ENCODE data around the gene PRPSAP1. TPM values are rescaled to one million over a fixed set of nuclear protein-coding genes. Genes with fewer than 3 reads are reported as not detected.

Gene PRPSAP1
- total RNA-seq, 2 experiments from 2014 or later, result 53.3 to 111 TPM

GRCh38 chr17:76317535-76317934 lies 36.2 kb downstream of the PRPSAP1 start:
- no peaks in the 10 kb centered on the region for H3K9me3 ChIP-seq (ENCODE audit: low read length)
- BruUV-seq (replicated peaks), result no TSS peak
- CTCF ChIA-PET (ENCODE audit: unreplicated experiment), result no interaction called here
- no peak overlapping the region for H3K4me3 ChIP-seq (ENCODE audit: low read depth, low read length, poor library complexity, severe bottlenecking)
- no peaks in the 10 kb centered on the region for H3K79me2 ChIP-seq (ENCODE audit: insufficient read depth, low read depth, low read length)
- DNase-seq (ENCODE audit: low spot score), result no peak
- POLR2A ChIA-PET, result interaction anchor here (0.6 kb wide), 1 partner anchor 28 kb away, joined by 3 read pairs; no protein-coding TSS in a partner anchor
- TF ChIP-seq EZH2phosphoT487 (IDR thresholded peaks at IDR 0.05; ENCODE audit: borderline replicate concordance, low read depth, low read length), result no peak
- TF ChIP-seq CTCF (conservative IDR thresholded peaks at IDR 0.05; ENCODE audit: low read length), result no peak
- H3K27ac ChIP-seq (ENCODE audit: low read depth, low read length, poor library complexity, severe bottlenecking), result no peak overlapping the region
- H2AFZ ChIP-seq (ENCODE audit: low read length), result no peak overlapping the region
- intact Hi-C loops (cut with micrococcal nuclease; ENCODE audit: unreplicated experiment), result no loop called here
- H3K36me3 ChIP-seq (ENCODE audit: insufficient read depth, low read length), result peaks cover 75% of the 10 kb centered on the region
- no peaks in the 10 kb centered on the region for H4K20me1 ChIP-seq (ENCODE audit: insufficient read depth, low read length)
- no peaks in the 10 kb centered on the region for H3K4me1 ChIP-seq (ENCODE audit: insufficient read depth, low read length, poor library complexity, severe bottlenecking)
- no peak overlapping the region for H3K4me2 ChIP-seq (ENCODE audit: low read length)
- H3K9me2 ChIP-seq (ENCODE audit: insufficient read depth, low read length), result no peaks in the 10 kb centered on the region

- ChIA-PET POLR2A (interaction anchor here (0.5 kb wide), 1 partner anchor 11 kb away, joined by 3 read pairs; no protein-coding TSS in a partner anchor), CTCF (ENCODE audit: unreplicated experiment) (no interaction called here)
- H2AFZ ChIP-seq (ENCODE audit: low read length), result no peak overlapping the region
- DNase-seq (ENCODE audit: low spot score), result no peak
- H3K4me2 ChIP-seq (ENCODE audit: low read length), result no peak overlapping the region
- no peaks in the 10 kb centered on the region for H4K20me1 ChIP-seq (ENCODE audit: insufficient read depth, low read length)
- no peaks in the 10 kb centered on the region for H3K9me2 ChIP-seq (ENCODE audit: insufficient read depth, low read length)
- H3K4me1 ChIP-seq (ENCODE audit: insufficient read depth, low read length, poor library complexity, severe bottlenecking), result peaks cover 5% of the 10 kb centered on the region
- H3K36me3 ChIP-seq (ENCODE audit: insufficient read depth, low read length), result peaks cover 79% of the 10 kb centered on the region
- no TSS peak for BruUV-seq (replicated peaks)
- no peaks in the 10 kb centered on the region for H3K9me3 ChIP-seq (ENCODE audit: low read length)
- intact Hi-C loops (cut with micrococcal nuclease; ENCODE audit: unreplicated experiment), result no loop called here
- H3K4me3 ChIP-seq (ENCODE audit: low read depth, low read length, poor library complexity, severe bottlenecking), result no peak overlapping the region
- no peak for TF ChIP-seq CTCF (conservative IDR thresholded peaks at IDR 0.05; ENCODE audit: low read length)
- no peak for TF ChIP-seq EZH2phosphoT487 (IDR thresholded peaks at IDR 0.05; ENCODE audit: borderline replicate concordance, low read depth, low read length)
- no peaks in the 10 kb centered on the region for H3K79me2 ChIP-seq (ENCODE audit: insufficient read depth, low read depth, low read length)
- no peak overlapping the region for H3K27ac ChIP-seq (ENCODE audit: low read depth, low read length, poor library complexity, severe bottlenecking)
These were observed 39.1 kb downstream of the PRPSAP1 start for GRCh38 chr17:76314392-76315227.

GRCh38 chr17:76312735-76313134 lies 41.0 kb downstream of the PRPSAP1 start:
- H3K27ac ChIP-seq (ENCODE audit: low read depth, low read length, poor library complexity, severe bottlenecking), result no peak overlapping the region
- no peaks in the 10 kb centered on the region for H4K20me1 ChIP-seq (ENCODE audit: insufficient read depth, low read length)
- H3K9me3 ChIP-seq (ENCODE audit: low read length), result no peaks in the 10 kb centered on the region
- ChIA-PET CTCF (ENCODE audit: unreplicated experiment) (no interaction called here), POLR2A (interaction anchor here (0.8 kb wide), 1 partner anchor 33 kb away, joined by 3 read pairs; no protein-coding TSS in a partner anchor)
- intact Hi-C loops (cut with micrococcal nuclease; ENCODE audit: unreplicated experiment), result no loop called here
- no peak overlapping the region for H2AFZ ChIP-seq (ENCODE audit: low read length)
- H3K79me2 ChIP-seq (ENCODE audit: insufficient read depth, low read depth, low read length), result no peaks in the 10 kb centered on the region
- H3K9me2 ChIP-seq (ENCODE audit: insufficient read depth, low read length), result no peaks in the 10 kb centered on the region
- DNase-seq (ENCODE audit: low spot score), result no peak
- no TSS peak for BruUV-seq (replicated peaks)
- H3K36me3 ChIP-seq (ENCODE audit: insufficient read depth, low read length), result peaks cover 71% of the 10 kb centered on the region
- TF ChIP-seq CTCF (conservative IDR thresholded peaks at IDR 0.05; ENCODE audit: low read length), result no peak
- TF ChIP-seq EZH2phosphoT487 (IDR thresholded peaks at IDR 0.05; ENCODE audit: borderline replicate concordance, low read depth, low read length), result no peak
- H3K4me2 ChIP-seq (ENCODE audit: low read length), result no peak overlapping the region
- H3K4me3 ChIP-seq (ENCODE audit: low read depth, low read length, poor library complexity, severe bottlenecking), result no peak overlapping the region
- peaks cover 12% of the 10 kb centered on the region for H3K4me1 ChIP-seq (ENCODE audit: insufficient read depth, low read length, poor library complexity, severe bottlenecking)
